Activated T-cell treated with anti-CD3 and anti-CD28 coated beads, Interleukin-2, amount 50 U/mL, for 48 hours (primary cell): Measurements from ENCODE around the gene SH2B2.
"Not testable (repeated sequence)": the region's sequence is repeated elsewhere in the genome, so short reads cannot be mapped to it uniquely, and the experiment has no call there.

Experiments used
- DNase-seq, 2 experiments: peaks; one replicate each; pipeline ENCODE4 v3.0.0-alpha.2; 2020

The SH2B2 gene

DNA sequence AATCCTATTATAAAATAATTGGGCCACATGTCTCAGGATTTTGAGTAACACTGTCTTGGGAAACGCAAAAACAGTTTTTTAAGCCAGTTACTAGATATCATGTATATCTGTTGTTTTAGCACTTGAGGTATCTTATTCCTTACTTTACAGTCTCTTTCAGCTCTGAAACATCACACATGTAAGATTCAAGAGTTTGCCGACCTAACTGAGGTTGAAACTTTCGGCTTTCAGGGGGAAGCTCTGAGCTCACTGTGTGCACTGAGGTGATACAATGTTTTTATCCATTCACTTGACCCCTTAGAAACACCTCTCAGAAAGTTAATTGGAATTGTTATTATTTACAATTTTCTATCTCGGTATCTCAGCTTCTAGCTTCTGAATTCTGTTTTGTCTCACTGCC, 50.8 kb downstream of the SH2B2 start:
- DNase-seq: not testable (repeated sequence)

DNA sequence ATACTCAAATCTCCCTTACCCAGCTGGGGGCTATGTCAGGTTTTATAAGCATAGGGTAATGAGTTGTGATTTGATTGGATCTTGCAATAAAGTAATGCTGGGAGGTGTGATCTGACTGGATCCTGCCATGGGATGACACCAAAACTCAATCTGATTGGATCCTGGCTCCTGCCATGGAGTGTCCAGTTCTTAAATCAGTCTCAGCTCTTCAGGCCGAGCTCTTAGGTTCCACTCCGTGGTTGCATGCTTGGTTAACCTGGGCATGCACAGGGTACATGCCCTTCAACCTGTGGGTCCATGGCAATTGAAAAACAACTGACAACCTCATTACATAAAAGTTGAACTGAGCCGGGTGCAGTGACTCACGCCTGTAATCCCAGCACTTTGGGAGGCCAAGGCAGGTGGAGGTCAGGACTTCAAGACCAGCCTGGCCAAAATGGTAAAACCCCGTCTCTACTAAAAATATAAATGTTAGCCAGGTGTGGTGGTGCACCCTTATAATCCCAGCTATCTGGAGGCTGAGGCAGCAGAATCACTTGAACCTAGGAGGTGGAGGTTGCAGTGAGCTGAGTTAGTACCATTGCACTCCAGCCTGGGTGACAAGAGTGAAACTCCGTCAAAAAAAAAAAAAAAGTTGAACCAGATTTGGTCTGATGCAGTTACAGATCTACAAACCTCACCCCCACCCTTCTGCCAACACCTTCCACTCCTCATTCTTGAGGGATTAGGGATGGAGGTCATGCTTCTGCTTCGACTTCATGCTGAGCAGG, 54.1 kb downstream of the SH2B2 start:
- not testable (repeated sequence) for DNase-seq

DNA sequence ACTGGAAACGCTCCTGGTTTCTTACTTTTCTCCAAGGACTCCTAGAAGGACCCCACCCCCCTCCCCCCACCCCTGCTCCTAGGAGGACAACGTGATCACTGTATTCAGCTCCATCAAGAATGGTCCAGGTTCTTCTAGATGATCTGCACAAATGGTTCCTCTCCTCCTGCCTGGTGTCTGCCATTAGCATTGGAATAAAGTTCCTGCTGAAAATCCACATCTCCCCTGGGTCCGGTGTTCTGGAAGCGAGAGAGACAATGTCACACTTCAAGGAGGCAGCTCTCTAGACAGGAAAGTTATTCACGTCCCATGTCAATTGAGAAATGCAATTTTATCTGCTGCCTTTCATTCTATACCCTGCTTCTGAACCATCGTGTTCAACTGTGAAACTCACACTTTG, 60.3 kb downstream of the SH2B2 start:
- DNase-seq: not testable (repeated sequence)

DNA sequence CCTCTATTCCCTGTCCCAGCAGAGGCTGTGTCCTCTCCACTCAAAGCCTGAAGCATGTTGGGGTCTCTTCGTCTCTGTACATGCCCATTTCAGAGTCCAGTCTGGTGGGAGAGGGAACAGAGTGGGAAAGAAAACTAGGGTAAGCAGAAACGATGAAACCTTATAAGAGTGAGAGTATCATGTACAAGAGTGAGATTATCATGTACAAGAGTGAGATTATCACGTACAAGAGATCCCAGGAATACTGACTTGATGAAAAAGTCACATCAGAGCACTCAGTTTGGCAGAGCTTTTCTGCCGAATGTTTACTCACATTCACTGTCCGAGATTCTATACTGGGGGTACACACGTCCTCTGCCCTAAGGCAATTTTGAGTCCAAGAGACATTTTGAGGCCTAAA, 69.7 kb downstream of the SH2B2 start, which contains the start of gene SPDYE6:
SPDYE6 (minus strand) TSS at position 101 of the 400 bp plus-strand sequence. CDS start 421 bp downstream, outside the sequence.
- DNase-seq: not testable (repeated sequence)

DNA sequence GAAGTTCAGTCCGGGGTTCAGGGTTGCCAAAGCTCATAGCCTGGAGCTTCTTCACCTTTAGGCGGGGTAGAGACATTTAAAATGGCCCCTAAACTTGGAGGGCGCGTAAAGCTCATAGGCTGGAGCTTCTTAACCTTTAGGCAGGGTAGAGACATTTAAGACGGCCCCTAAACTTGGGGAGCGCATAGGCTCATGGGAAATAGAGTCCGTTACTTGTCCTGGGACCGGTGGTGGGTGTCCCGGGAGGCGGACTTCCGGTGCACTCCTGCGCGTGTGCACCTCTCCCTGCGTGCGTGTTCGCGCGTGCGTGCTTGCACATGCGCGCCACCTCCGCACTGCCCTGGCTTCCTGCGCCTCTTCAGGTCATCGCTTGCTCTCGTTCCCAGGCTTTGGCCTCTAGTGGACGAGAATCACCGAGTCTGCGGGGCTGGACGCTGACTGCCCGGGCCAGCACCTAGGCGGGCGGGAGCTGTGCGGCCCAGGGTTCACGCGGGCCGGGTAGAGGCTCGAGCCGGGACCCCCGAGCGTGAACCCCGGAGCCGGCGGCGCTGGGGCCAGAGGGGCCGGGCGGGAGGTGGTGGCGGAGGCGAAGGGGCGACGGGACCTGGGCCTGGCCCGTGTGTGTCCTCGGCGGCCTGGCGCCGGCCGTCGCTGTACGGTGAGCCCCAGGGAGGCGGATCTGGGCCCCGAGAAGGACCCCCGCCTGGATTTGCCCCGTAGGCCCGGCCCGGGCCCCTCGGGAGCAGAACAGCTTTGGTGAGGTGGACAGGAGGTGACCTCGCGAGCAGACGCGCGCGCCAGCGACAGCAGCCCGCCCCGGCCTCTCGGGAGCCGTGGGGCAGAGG, 77.1 kb downstream of the SH2B2 start:
- DNase-seq: peak; percentile 89 to 94

DNA sequence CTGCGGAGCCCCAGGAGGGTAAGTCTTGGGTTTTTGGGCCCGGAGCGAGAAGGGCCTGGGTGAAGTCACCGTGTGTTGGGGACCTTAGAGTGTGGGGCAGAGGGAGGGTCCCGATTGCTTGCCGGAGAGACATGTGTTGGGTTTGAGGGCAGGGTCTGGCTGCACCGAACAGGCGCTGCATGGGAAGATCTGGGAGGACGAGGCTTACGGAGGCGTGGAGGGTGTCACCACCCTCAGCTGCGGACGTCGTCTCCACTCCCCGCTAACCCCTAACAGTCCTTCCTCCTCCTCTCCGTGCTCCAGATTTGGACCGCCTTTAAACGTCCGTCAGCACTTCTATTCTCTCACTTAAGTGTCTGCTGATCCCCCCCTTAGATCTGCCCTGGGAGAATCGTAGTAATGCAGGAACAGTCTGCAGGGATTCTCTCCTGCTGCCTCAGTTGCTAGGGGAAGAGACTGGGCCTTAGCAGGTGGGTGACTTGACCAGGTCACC, 77.8 kb downstream of the SH2B2 start:
- DNase-seq: peak; percentile 39 to 44

DNA sequence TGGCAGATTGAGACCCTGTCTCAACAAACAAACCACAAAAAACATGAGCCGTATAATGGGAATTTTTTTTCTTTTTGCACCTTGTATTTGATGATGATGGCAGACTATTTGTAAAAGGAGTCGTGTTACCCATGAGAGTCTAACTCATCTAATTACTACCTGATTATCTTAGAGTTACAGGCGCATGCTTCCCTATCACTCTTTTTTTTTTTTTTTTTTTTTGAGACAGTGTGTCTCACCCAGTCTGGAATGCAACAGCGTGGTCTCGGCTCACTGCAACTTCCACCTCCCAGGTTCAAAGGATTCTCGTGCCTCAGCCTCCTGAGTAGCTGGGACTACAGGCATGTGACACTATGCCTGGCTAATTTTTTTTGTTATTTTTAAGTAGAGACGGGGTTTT, 78.7 kb downstream of the SH2B2 start:
- not testable (repeated sequence) for DNase-seq

DNA sequence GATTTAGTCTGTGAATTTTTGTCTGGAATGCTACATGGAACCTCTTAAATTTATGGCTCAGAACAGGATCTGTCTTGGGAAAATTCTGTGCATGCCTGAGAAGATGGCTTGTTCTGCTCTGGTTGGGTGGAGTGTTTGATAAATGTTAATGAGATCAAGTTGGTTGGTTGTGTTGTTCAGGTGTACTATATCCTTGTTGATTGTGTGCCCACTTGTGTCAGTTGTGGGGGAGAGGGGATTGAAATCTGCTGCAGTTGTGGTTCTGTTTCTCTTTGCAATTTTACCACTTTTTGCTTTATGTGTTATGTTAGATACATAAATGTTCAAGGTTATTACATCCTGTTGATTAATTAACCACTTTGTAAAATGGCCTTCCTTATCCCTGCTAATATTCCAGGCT, 83.4 kb downstream of the SH2B2 start:
- not testable (repeated sequence) for DNase-seq
